NCI-H510A treated with DMSO at 0.1 percent for 48 hours (cell line): ENCODE results near the gene POT1.

ENCODE experiments used
- DNase-seq: peaks from one replicate; lab custom pipeline; 2025; lab: John Stamatoyannopoulos, UW

Gene POT1

GRCh38 chr7:124808206-124808605 is 121.4 kb downstream of the POT1 start:
- no peak for DNase-seq

- DNase-seq = no peak
Measured at GRCh38 chr7:124801330-124801895, 128.2 kb downstream of the POT1 start.

GRCh38 chr7:124800386-124800785 is 129.2 kb downstream of the POT1 start:
- no peak for DNase-seq

- no peak for DNase-seq
Measured at GRCh38 chr7:124799448-124799847, 130.2 kb downstream of the POT1 start.

GRCh38 chr7:124796771-124797170 is 132.9 kb downstream of the POT1 start:
- DNase-seq = no peak

- DNase-seq = no peak
Measured at GRCh38 chr7:124792696-124793095, 136.9 kb downstream of the POT1 start.

- DNase-seq = no peak
Measured at GRCh38 chr7:124792002-124792401, 137.6 kb downstream of the POT1 start.

- DNase-seq = no peak
Measured at GRCh38 chr7:124791426-124791825, 138.2 kb downstream of the POT1 start.

- DNase-seq = no peak
Measured at GRCh38 chr7:124790645-124791044, 139.0 kb downstream of the POT1 start.

- DNase-seq = no peak
Measured at GRCh38 chr7:124785994-124786393, 143.6 kb downstream of the POT1 start.

- DNase-seq = peak; percentile 66
Measured at GRCh38 chr7:124784879-124785818, 144.5 kb downstream of the POT1 start.

- DNase-seq = no peak
Measured at GRCh38 chr7:124783271-124783670, 146.4 kb downstream of the POT1 start.

- no peak for DNase-seq
Measured at GRCh38 chr7:124781907-124782734, 147.5 kb downstream of the POT1 start.

- no peak for DNase-seq
Measured at GRCh38 chr7:124781418-124781817, 148.2 kb downstream of the POT1 start.

- DNase-seq = no peak
Measured at GRCh38 chr7:124780608-124781007, 149.0 kb downstream of the POT1 start.

GRCh38 chr7:124780056-124780455 is 149.6 kb downstream of the POT1 start:
- DNase-seq = no peak

GRCh38 chr7:124779620-124780019 is 150.0 kb downstream of the POT1 start:
- DNase-seq = no peak

GRCh38 chr7:124779194-124779593 is 150.4 kb downstream of the POT1 start:
- DNase-seq = peak; percentile 30

GRCh38 chr7:124777268-124777667 is 152.4 kb downstream of the POT1 start:
- no peak for DNase-seq

- DNase-seq = no peak
Measured at GRCh38 chr7:124776153-124776552, 153.5 kb downstream of the POT1 start.

GRCh38 chr7:124775422-124775821 is 154.2 kb downstream of the POT1 start:
- DNase-seq = no peak

- no peak for DNase-seq
Measured at GRCh38 chr7:124773938-124774337, 155.7 kb downstream of the POT1 start.

GRCh38 chr7:124773339-124773738 is 156.3 kb downstream of the POT1 start:
- no peak for DNase-seq
